Measurements from ENCODE around the gene SSH2. TPM values are rescaled to one million over a fixed set of nuclear protein-coding genes. Genes with fewer than 3 reads are reported as not detected.

The SSH2 gene
- total RNA-seq, 1 donor from 2014 or later, result 46.5 TPM

DNA sequence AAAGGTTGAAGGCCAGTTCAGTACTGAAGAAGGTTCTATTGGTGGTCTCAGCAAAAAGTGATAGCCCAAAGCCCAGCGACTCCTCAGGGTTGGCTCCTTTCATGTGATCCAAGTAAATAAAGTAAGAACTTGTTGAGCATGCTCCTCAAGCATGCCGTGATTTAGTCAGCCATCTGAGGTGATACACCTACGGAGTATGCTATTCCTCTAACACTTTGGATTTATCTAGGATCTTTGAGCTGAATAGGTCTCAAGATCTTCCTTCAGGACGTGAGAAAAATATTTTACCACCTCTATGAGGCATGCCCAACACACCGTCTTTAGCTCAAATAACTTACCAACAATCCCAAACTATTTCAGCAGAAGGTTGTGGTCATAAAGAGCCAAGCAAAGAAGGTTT is 154.0 kb downstream of the SSH2 start:
- TF ChIP-seq, protein P1, sequence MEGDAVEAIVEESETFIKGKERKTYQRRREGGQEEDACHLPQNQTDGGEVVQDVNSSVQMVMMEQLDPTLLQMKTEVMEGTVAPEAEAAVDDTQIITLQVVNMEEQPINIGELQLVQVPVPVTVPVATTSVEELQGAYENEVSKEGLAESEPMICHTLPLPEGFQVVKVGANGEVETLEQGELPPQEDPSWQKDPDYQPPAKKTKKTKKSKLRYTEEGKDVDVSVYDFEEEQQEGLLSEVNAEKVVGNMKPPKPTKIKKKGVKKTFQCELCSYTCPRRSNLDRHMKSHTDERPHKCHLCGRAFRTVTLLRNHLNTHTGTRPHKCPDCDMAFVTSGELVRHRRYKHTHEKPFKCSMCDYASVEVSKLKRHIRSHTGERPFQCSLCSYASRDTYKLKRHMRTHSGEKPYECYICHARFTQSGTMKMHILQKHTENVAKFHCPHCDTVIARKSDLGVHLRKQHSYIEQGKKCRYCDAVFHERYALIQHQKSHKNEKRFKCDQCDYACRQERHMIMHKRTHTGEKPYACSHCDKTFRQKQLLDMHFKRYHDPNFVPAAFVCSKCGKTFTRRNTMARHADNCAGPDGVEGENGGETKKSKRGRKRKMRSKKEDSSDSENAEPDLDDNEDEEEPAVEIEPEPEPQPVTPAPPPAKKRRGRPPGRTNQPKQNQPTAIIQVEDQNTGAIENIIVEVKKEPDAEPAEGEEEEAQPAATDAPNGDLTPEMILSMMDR (IDR thresholded peaks at IDR 0.05; ENCODE audit: partially characterized antibody, unreplicated experiment), result no peak
- Mint-ChIP-seq H3K9me3 (ENCODE audit: unreplicated experiment) (peaks cover 1% of the 10 kb centered on the region), H3K36me3 (ENCODE audit: unreplicated experiment) (no peaks in the 10 kb centered on the region), H3K4me3 (ENCODE audit: unreplicated experiment) (no peak overlapping the region), H3K27me3 (ENCODE audit: unreplicated experiment) (peaks cover 2% of the 10 kb centered on the region), H3K4me1 (ENCODE audit: low read depth, unreplicated experiment) (peaks cover 5% of the 10 kb centered on the region), H3K27ac (ENCODE audit: unreplicated experiment) (no peak overlapping the region)
- no peak for DNase-seq

DNA sequence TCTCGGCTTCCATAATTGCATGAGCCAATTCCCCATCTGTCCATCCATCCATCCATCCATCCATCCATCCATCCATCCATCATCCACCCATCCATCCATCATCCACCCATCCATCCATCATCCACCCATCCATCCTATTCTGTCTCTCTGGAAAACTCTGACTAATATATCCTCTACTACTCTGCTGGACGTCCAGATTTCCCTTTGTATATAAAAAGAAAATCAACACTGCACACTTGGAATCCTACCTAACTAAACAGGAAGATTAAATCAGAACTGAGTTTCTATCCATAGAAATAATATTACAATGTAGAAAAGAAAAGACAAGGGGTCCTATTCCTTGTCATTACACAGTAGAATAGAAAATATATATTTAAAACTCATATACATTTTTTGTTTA is 157.0 kb downstream of the SSH2 start:
- Mint-ChIP-seq H3K4me1 (ENCODE audit: low read depth, unreplicated experiment) (peaks cover 3% of the 10 kb centered on the region), H3K27me3 (ENCODE audit: unreplicated experiment) (no peaks in the 10 kb centered on the region), H3K9me3 (ENCODE audit: unreplicated experiment) (peaks cover 1% of the 10 kb centered on the region), H3K4me3 (ENCODE audit: unreplicated experiment) (no peak overlapping the region), H3K27ac (ENCODE audit: unreplicated experiment) (no peak overlapping the region), H3K36me3 (ENCODE audit: unreplicated experiment) (no peaks in the 10 kb centered on the region)
- TF ChIP-seq, protein P1 (IDR thresholded peaks at IDR 0.05; ENCODE audit: partially characterized antibody, unreplicated experiment), result no peak
- DNase-seq, result no peak

DNA sequence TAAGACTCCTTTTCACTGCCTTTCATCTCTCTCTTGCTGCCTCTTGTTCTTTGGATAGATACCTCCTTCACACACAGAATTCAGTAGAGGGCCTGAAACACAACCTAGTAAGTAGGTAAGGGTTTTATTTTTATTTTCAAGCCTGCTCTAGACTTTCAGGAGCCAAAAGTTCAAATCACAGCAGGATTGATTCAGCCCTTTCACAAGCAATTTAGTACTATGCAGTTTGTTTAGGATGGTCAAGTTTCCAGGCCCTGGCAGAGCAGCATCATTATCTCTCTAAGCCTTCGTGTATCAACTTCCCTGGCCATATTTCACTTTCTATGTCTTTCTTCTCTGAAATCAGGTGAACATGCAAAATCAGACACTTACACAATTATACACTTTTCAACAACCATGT is 158.5 kb downstream of the SSH2 start:
- TF ChIP-seq, protein P1 (IDR thresholded peaks at IDR 0.05; ENCODE audit: partially characterized antibody, unreplicated experiment), result no peak
- H3K36me3 Mint-ChIP-seq (ENCODE audit: unreplicated experiment), result no peaks in the 10 kb centered on the region

DNA sequence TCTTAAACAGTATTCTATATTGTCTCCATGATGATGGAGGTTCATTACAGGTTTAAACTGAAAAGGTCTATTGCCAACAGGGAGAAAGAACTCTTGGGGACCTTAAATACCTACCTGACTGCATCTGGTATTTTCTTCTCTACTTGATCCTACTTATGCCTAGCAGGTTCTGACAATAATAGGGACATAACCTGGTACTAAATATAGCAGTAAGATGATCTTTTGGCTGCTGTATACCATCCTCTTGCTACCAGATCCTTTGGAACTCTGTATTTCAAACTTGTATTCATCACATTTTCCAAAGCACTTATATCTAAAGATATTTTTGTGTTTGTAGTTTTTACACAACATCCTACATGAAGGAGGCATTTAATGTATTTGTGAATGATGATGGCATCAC is 160.8 kb downstream of the SSH2 start:
- Mint-ChIP-seq H3K36me3 (ENCODE audit: unreplicated experiment) (no peaks in the 10 kb centered on the region), H3K27me3 (ENCODE audit: unreplicated experiment) (no peaks in the 10 kb centered on the region), H3K27ac (ENCODE audit: unreplicated experiment) (no peak overlapping the region), H3K4me1 (ENCODE audit: low read depth, unreplicated experiment) (peaks cover 6% of the 10 kb centered on the region), H3K4me3 (ENCODE audit: unreplicated experiment) (no peak overlapping the region), H3K9me3 (ENCODE audit: unreplicated experiment) (peaks cover 1% of the 10 kb centered on the region)
- TF ChIP-seq, protein P1 (IDR thresholded peaks at IDR 0.05; ENCODE audit: partially characterized antibody, unreplicated experiment), result no peak
- DNase-seq, result no peak

More for the DNA sequence above, 158.5 kb downstream of the SSH2 start:
- H3K27ac Mint-ChIP-seq (ENCODE audit: unreplicated experiment), result no peak overlapping the region
- H3K4me1 Mint-ChIP-seq (ENCODE audit: low read depth, unreplicated experiment), result peaks cover 4% of the 10 kb centered on the region
- peaks cover 1% of the 10 kb centered on the region for H3K9me3 Mint-ChIP-seq (ENCODE audit: unreplicated experiment)
- H3K4me3 Mint-ChIP-seq (ENCODE audit: unreplicated experiment), result no peak overlapping the region
- DNase-seq, result no peak
- H3K27me3 Mint-ChIP-seq (ENCODE audit: unreplicated experiment), result no peaks in the 10 kb centered on the region

DNA sequence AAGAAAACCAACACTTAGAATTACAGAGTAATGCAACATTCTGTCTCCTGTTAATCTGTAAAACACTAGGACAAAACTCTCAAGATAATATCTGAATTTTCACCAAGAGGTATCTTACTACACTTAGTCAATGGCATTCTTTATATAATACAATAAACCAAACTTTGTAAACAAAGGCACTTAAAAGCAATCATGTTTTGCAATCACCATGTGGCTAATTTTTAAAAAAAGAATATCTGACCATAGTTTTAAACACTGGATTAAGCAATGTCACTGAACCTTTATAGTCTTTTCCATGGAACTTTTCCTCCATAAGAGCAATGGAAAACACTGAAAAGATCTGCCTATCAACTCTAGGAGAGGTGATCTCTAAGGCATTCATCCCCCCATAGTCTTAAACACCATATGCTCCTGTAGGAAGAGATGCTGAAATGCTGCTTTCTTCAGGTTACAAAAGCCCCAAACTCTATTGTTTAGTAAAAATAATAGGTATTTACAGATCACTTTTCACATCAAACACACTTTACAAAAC is 163.2 kb downstream of the SSH2 start:
- Mint-ChIP-seq H3K4me1 (ENCODE audit: low read depth, unreplicated experiment) (peaks cover 6% of the 10 kb centered on the region), H3K9me3 (ENCODE audit: unreplicated experiment) (peaks cover 1% of the 10 kb centered on the region), H3K36me3 (ENCODE audit: unreplicated experiment) (no peaks in the 10 kb centered on the region), H3K4me3 (ENCODE audit: unreplicated experiment) (no peak overlapping the region), H3K27me3 (ENCODE audit: unreplicated experiment) (no peaks in the 10 kb centered on the region), H3K27ac (ENCODE audit: unreplicated experiment) (no peak overlapping the region)
- no peak for DNase-seq
- TF ChIP-seq, protein P1 (IDR thresholded peaks at IDR 0.05; ENCODE audit: partially characterized antibody, unreplicated experiment), result no peak
